ENCODE measurements around the gene REEP6.

REEP6 gene

DNA sequence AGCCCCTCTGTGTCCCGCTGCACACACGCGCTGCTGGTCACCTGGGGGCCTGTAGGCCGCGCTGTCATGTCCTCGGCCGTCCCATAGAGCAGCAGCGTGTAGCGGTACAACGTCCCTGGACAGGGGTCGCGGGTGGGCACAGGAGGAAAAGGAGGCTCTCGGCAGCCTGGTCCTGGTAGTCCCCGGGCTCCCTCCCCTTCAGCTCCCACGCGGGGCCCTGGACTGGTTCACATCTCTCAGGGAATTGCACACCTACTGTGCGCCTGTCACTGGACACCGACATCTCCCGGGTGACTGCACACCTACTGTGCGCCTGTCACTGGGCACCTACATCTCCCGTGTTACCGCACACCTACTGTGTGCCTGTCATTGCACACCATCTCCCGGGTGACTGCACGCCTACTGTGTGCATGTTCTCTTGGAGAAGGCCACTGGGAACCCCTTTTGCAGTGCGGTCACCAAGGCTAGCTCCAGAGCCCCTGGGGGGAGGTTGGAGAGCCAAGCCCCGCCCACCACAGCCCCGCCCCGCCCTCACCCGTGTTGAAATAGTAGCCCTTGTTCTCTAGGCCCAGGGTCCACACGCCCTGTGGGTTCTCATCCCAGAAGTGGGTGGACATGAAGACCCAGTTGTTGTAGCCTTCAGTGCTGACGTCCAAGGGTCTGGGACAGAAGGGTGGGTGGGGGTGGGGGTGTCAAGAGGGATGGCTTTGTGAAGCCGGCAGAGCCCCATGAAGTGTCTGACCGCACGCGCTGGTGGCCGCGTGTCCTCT lies 8.4 kb upstream of the REEP6 start:
- no peak for DNase-seq (ENCODE audit: low spot score)

DNA sequence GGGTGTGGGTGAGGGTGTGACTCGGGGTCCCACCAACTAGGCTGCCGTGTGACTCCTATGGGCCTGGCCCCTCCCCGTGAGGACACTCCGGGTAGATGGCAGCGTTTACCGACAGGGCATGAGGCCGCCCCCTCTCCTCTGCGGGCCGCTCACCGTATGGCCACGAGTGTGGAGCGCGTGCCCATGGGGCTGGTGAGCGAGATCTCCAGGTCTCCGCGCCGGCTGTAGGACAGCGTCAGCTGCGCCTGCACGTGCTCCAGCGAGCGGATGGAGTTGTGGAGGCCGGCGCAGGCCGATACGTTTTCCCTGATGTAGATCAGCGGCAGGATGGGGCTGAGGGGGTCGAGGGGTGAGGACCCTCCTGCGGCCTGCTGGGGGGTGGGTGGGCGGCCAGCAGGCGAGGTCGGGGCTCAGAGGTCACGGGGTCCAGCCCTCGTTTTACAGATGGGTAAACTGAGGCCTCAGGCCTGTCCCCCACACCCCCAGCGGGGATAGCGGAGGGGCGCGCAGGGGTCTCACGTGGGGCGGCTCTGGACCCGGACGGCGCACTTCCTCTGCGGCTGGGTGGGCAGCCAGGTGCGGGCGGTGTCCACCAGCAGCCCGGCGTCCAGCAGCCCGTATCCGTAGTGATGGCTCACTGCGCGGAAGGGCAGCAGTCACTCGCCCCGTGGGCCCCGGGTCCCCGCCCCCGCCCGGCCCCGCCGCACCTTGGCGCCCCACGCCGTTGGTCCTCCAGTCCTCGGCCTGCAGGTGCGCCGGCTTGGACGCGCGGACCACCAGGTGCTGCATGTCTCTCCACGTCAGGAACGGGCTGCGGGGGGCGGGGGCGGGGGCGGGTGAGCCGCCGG lies 7.6 kb upstream of the REEP6 start:
- no peak overlapping the region for H3K27ac ChIP-seq (ENCODE audit: poor library complexity, severe bottlenecking)
- H3K9me3 ChIP-seq (ENCODE audit: severe bottlenecking): no peaks in the 10 kb centered on the region
- H3K4me1 ChIP-seq (ENCODE audit: insufficient read depth, poor library complexity, severe bottlenecking): no peaks in the 10 kb centered on the region
- H3K4me3 ChIP-seq (ENCODE audit: severe bottlenecking): no peak overlapping the region
- no peaks in the 10 kb centered on the region for H3K27me3 ChIP-seq (ENCODE audit: insufficient read depth, poor library complexity, severe bottlenecking)
- TF ChIP-seq, protein P1, sequence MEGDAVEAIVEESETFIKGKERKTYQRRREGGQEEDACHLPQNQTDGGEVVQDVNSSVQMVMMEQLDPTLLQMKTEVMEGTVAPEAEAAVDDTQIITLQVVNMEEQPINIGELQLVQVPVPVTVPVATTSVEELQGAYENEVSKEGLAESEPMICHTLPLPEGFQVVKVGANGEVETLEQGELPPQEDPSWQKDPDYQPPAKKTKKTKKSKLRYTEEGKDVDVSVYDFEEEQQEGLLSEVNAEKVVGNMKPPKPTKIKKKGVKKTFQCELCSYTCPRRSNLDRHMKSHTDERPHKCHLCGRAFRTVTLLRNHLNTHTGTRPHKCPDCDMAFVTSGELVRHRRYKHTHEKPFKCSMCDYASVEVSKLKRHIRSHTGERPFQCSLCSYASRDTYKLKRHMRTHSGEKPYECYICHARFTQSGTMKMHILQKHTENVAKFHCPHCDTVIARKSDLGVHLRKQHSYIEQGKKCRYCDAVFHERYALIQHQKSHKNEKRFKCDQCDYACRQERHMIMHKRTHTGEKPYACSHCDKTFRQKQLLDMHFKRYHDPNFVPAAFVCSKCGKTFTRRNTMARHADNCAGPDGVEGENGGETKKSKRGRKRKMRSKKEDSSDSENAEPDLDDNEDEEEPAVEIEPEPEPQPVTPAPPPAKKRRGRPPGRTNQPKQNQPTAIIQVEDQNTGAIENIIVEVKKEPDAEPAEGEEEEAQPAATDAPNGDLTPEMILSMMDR (IDR thresholded peaks at IDR 0.05; ENCODE audit: poor library complexity, severe bottlenecking): no peak
- no peak for DNase-seq (ENCODE audit: low spot score)
- H3K36me3 ChIP-seq (ENCODE audit: low read depth): no peaks in the 10 kb centered on the region
- ATAC-seq (ENCODE audit: low read depth): no peak

More for the DNA sequence above, 8.4 kb upstream of the REEP6 start:
- H3K4me1 ChIP-seq (ENCODE audit: insufficient read depth, poor library complexity, severe bottlenecking): no peaks in the 10 kb centered on the region
- no peaks in the 10 kb centered on the region for H3K9me3 ChIP-seq (ENCODE audit: severe bottlenecking)
- H3K4me3 ChIP-seq (ENCODE audit: severe bottlenecking): no peak overlapping the region
- H3K36me3 ChIP-seq (ENCODE audit: low read depth): peaks cover 4% of the 10 kb centered on the region; the same call in 1 of the 2 replicates
- TF ChIP-seq, protein P1 (IDR thresholded peaks at IDR 0.05; ENCODE audit: poor library complexity, severe bottlenecking): no peak
- no peak overlapping the region for H3K27ac ChIP-seq (ENCODE audit: poor library complexity, severe bottlenecking)
- H3K27me3 ChIP-seq (ENCODE audit: insufficient read depth, poor library complexity, severe bottlenecking): no peaks in the 10 kb centered on the region
- ATAC-seq (ENCODE audit: low read depth): no peak

DNA sequence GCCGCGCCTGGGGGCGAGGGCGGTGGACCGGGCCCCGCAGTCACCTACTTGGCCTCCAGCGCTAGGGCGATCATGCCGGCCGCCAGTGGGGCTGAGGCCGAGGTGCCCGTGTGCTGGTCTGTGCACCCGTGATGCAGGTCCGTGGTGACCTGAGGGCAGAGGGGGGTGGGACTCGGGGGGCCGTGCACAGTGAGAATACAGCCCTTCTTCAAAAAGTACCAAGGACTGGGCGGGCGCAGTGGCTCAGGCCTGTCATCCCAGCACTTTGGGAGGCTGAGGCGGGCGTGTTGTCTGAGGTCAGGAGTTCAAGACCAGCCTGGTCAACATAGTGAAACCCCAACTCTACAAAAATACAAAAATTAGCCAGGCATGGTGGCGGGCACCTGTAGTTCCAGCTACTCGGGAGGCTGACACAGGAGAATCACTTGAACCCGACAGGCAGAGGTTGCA lies 7.0 kb upstream of the REEP6 start:
- Histone ChIP-seq H3K4me1 (ENCODE audit: insufficient read depth, poor library complexity, severe bottlenecking) (no peaks in the 10 kb centered on the region), H3K27ac (ENCODE audit: poor library complexity, severe bottlenecking) (no peak overlapping the region), H3K4me3 (ENCODE audit: severe bottlenecking) (no peak overlapping the region), H3K9me3 (ENCODE audit: severe bottlenecking) (no peaks in the 10 kb centered on the region), H3K36me3 (ENCODE audit: low read depth) (no peaks in the 10 kb centered on the region), H3K27me3 (ENCODE audit: insufficient read depth, poor library complexity, severe bottlenecking) (no peaks in the 10 kb centered on the region)
- DNase-seq (ENCODE audit: low spot score) (no peak), ATAC-seq (ENCODE audit: low read depth) (no peak)
- TF ChIP-seq, protein P1 (IDR thresholded peaks at IDR 0.05; ENCODE audit: poor library complexity, severe bottlenecking): no peak

DNA sequence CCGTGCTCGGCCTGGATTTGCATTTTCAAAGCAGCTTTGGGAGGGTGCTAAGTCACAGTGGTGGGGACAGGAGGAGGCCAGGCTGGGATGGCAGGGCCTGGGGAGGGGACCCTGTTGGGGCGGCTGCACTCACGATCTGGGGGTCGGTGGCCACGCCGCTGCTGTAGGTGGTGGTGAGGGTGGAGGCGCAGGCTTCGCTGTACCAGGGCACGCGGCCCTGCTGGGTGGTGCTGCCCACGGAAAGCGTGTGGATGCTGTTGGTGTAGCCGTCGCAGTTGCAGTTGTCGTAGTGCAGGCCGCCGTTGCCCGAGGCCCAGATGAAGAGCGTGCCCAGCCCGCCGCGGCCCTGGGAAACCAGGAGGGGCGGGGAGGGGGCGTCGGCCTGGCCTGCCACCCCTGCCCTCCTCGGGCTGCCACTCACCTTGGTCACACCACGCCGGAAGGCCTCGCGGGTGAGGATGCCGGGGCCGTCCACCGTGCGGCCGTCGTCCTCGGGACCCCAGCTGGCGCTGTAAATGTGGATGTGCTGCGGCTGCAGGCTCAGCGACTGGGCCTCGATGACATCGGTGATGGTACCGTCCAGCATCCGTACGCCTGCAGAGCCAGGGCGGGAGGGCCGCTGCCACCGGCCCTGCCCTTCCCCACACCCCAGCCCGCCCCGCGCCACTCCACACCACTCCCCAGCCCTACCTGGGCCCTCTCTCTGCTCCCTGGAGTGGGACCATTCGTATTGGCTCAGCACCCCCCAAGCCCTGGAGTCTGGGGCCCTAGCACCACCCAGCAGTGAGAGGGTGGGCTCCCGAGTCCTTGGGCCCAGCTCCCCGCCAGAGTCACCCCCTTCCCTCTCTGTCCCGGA lies 4.0 kb upstream of the REEP6 start:
- no peak overlapping the region for H3K4me3 ChIP-seq (ENCODE audit: severe bottlenecking)
- no peaks in the 10 kb centered on the region for H3K27me3 ChIP-seq (ENCODE audit: insufficient read depth, poor library complexity, severe bottlenecking)
- H3K36me3 ChIP-seq (ENCODE audit: low read depth): no peaks in the 10 kb centered on the region
- no peaks in the 10 kb centered on the region for H3K4me1 ChIP-seq (ENCODE audit: insufficient read depth, poor library complexity, severe bottlenecking)
- TF ChIP-seq, protein P1 (IDR thresholded peaks at IDR 0.05; ENCODE audit: poor library complexity, severe bottlenecking): no peak
- no peaks in the 10 kb centered on the region for H3K9me3 ChIP-seq (ENCODE audit: severe bottlenecking)
- ATAC-seq (ENCODE audit: low read depth) (no peak), DNase-seq (ENCODE audit: low spot score) (no peak)
- no peak overlapping the region for H3K27ac ChIP-seq (ENCODE audit: poor library complexity, severe bottlenecking)

Measured in RWPE2 (cell line).